HCT116 (cell line): ENCODE data around the gene BAIAP2L1. TPM values are rescaled to one million over a fixed set of nuclear protein-coding genes. Genes with fewer than 3 reads are reported as not detected.

Experiments used
- ATAC-seq: fragments of 200-7000 bp; cut with Tn5 transposase; 2 replicates; pipeline ENCODE4 v1.9.1; 2020; ENCODE audit warnings: mild to moderate bottlenecking, moderate library complexity
- BruUV-seq: library from RNA; stranded (reverse); fragments of 400-500 nt; replicated peaks from 2 replicates; lab custom pipeline; 2021; lab: Mats Ljungman, UMichigan
- CTCF ChIA-PET: fragments of 300-600 bp; sonication (Branson Sonifier 250); formaldehyde crosslinking; loops from one replicate; lab custom pipeline; 2021; ENCODE audit warnings: antibody characterized with exemption; lab: Charles Lee
- POLR2A ChIA-PET: fragments of 300-600, 350-600 bp; sonication (Branson Sonifier 250); formaldehyde crosslinking; loops from one replicate; lab custom pipeline; 2021; ENCODE audit warnings: antibody characterized with exemption; lab: Charles Lee
- RAD21 ChIA-PET, 2 experiments: fragments of 300-600 bp; sonication (Branson Sonifier 250); formaldehyde crosslinking; loops; one replicate each; lab custom pipeline; 2023; ENCODE audit warnings: low total read pairs in 2 of 2; ENCODE audit not compliant: uncharacterized antibody in 2 of 2, unreplicated experiment in 2 of 2, low non-redundant PET in 1 of 2; lab: Charles Lee
- DNase-seq: peaks from one replicate; pipeline ENCODE4 v3.0.0-alpha.2; 2010; ENCODE audit warnings: low read depth, low spot score
- H2AFZ ChIP-seq: fragments of 200-600 bp; shearing (Covaris generic), sonication (generic); 2 replicates; pipeline ENCODE4 v1.6.1; 2017; ENCODE audit warnings: low read depth, mixed run types, mixed read lengths, antibody characterized with exemption, low read length; ENCODE audit not compliant: poor library complexity, severe bottlenecking
- H3K27ac ChIP-seq: 2 replicates; pipeline ENCODE4 v1.5.1; 2012; ENCODE audit warnings: low read depth, low read length
- H3K27me3 ChIP-seq: fragments of 200-600 bp; sonication (generic); 2 replicates; pipeline ENCODE4 v1.6.1; 2016; ENCODE audit warnings: mixed run types, low read length, mixed read lengths; ENCODE audit not compliant: insufficient read depth
- H3K36me3 ChIP-seq, 2 experiments: fragments of 200-500 bp in 1 of 2; fragments of 200-600 bp in 1 of 2; sonication (Bioruptor generic) in 1 of 2; sonication (generic) in 1 of 2; 2 replicates each; pipeline versions ENCODE4 v1.5.1 to v1.6.1; 2014 to 2016; ENCODE audit warnings: low read length in 2 of 2, inconsistent platforms in 1 of 2, mixed read lengths in 1 of 2, mixed run types in 1 of 2; ENCODE audit not compliant: insufficient read depth in 2 of 2, control insufficient read depth in 1 of 2
- H3K4me1 ChIP-seq, 2 experiments: fragments of 200-600 bp in 1 of 2; sonication (generic) in 1 of 2; 2 replicates each; pipeline versions ENCODE4 v1.5.1 to v1.6.1; 2012 to 2017; ENCODE audit warnings: low read length in 2 of 2, inconsistent platforms in 1 of 2, mild to moderate bottlenecking in 1 of 2, mixed read lengths in 1 of 2, mixed run types in 1 of 2, moderate library complexity in 1 of 2; ENCODE audit not compliant: insufficient read depth in 2 of 2, control insufficient read depth in 1 of 2
- H3K4me2 ChIP-seq: fragments of 200-600 bp; sonication (generic); 2 replicates; pipeline ENCODE4 v1.6.1; 2017; ENCODE audit warnings: mixed run types, low read length, mixed read lengths
- H3K4me3 ChIP-seq, 2 experiments: fragments of 200-600 bp in 1 of 2; sonication (generic) in 1 of 2; replicated peaks in 1 of 2; 2 replicates each; pipeline ENCODE4 v1.5.1; 2011 to 2016; ENCODE audit warnings: low read length in 2 of 2, control low read depth in 1 of 2, low read depth in 1 of 2, mild to moderate bottlenecking in 1 of 2, mixed read lengths in 1 of 2, mixed run types in 1 of 2
- H3K79me2 ChIP-seq: fragments of 200-600 bp; sonication (generic); 2 replicates; pipeline ENCODE4 v1.6.1; 2017; ENCODE audit warnings: mild to moderate bottlenecking, mixed run types, low read length, moderate library complexity, mixed read lengths; ENCODE audit not compliant: insufficient read depth
- H3K9ac ChIP-seq: fragments of 200-600 bp; sonication (generic); 2 replicates; pipeline ENCODE4 v1.6.1; 2016; ENCODE audit warnings: low read length, mixed read lengths
- H3K9me2 ChIP-seq: fragments of 200-600 bp; sonication (generic), shearing (Covaris generic); 2 replicates; pipeline ENCODE4 v1.6.1; 2017; ENCODE audit warnings: mixed run types, mild to moderate bottlenecking, moderate library complexity; ENCODE audit not compliant: insufficient read depth
- H3K9me3 ChIP-seq, 2 experiments: fragments of 200-500 bp in 1 of 2; fragments of 200-600 bp in 1 of 2; sonication (Bioruptor generic) in 1 of 2; sonication (generic) in 1 of 2; 2 replicates each; pipeline ENCODE4 v1.6.1; 2014 to 2017; ENCODE audit warnings: low read length in 2 of 2, mixed read lengths in 2 of 2, inconsistent platforms in 1 of 2, low read depth in 1 of 2, mild to moderate bottlenecking in 1 of 2, mixed run types in 1 of 2, moderate library complexity in 1 of 2; ENCODE audit not compliant: control insufficient read depth in 1 of 2, insufficient read depth in 1 of 2
- H4K20me1 ChIP-seq: fragments of 200-600 bp; sonication (generic), shearing (Covaris generic); 2 replicates; pipeline ENCODE4 v1.6.1; 2017; ENCODE audit warnings: mixed run types, mild to moderate bottlenecking, moderate library complexity; ENCODE audit not compliant: insufficient read depth
- CBX3 ChIP-seq: IDR thresholded peaks from 2 replicates; pipeline ENCODE4 v1.6.1; 2012; ENCODE audit warnings: low read depth
- EGR1 ChIP-seq: IDR thresholded peaks from 2 replicates; pipeline ENCODE4 v1.6.1; 2012; ENCODE audit warnings: low read depth
- ELF1 ChIP-seq: IDR thresholded peaks from 2 replicates; pipeline ENCODE4 v1.6.1; 2012; ENCODE audit warnings: low read depth, borderline replicate concordance
- EZH2 ChIP-seq: fragments of 200-600 bp; sonication (generic); IDR thresholded peaks from 2 replicates; pipeline ENCODE4 v1.6.1; 2017; ENCODE audit warnings: antibody characterized with exemption, mixed run types
- EZH2phosphoT487 ChIP-seq: fragments of 200-600 bp; IDR thresholded peaks from 2 replicates; pipeline ENCODE4 v1.6.1; 2018; ENCODE audit warnings: antibody characterized with exemption, borderline replicate concordance
- FOSL1 ChIP-seq: IDR thresholded peaks from 2 replicates; pipeline ENCODE4 v1.6.1; 2012; ENCODE audit warnings: low read depth
- JUND ChIP-seq: IDR thresholded peaks from 2 replicates; pipeline ENCODE4 v1.6.1; 2012
- POLR2A ChIP-seq: IDR thresholded peaks from 2 replicates; pipeline ENCODE4 v1.7.0; 2011; ENCODE audit warnings: borderline replicate concordance; ENCODE audit not compliant: insufficient read depth, insufficient read length; ENCODE audit errors: extremely low read depth
- POLR2AphosphoS5 ChIP-seq: IDR thresholded peaks from 2 replicates; pipeline ENCODE4 v1.6.1; 2011; ENCODE audit warnings: mild to moderate bottlenecking, low read depth, low read length, moderate library complexity
- RAD21 ChIP-seq: IDR thresholded peaks from 2 replicates; pipeline ENCODE4 v1.6.1; 2012; ENCODE audit warnings: low read depth, mild to moderate bottlenecking
- SP1 ChIP-seq: IDR thresholded peaks from 2 replicates; pipeline ENCODE4 v1.6.1; 2012; ENCODE audit warnings: low read depth
- SRF ChIP-seq: IDR thresholded peaks from 2 replicates; pipeline ENCODE4 v1.6.1; 2012; ENCODE audit warnings: low read depth
- TCF7L2 ChIP-seq: IDR thresholded peaks from 2 replicates; pipeline ENCODE4 v1.7.0; 2011; ENCODE audit warnings: borderline replicate concordance, inconsistent platforms; ENCODE audit not compliant: insufficient read depth, insufficient read length; ENCODE audit errors: extremely low read depth
- YY1 ChIP-seq: IDR thresholded peaks from 2 replicates; pipeline ENCODE4 v1.6.1; 2011; ENCODE audit warnings: low read length, low read depth, moderate library complexity, mild to moderate bottlenecking; ENCODE audit not compliant: insufficient replicate concordance; ENCODE audit errors: extremely low read depth
- ZFX ChIP-seq: fragments of 450-650 bp; IDR thresholded peaks from 2 replicates; pipeline ENCODE4 v1.6.1; 2017
- ZNF274 ChIP-seq: fragments of 200-500 bp; sonication (Bioruptor generic); IDR thresholded peaks from 2 replicates; pipeline ENCODE4 v1.6.1; 2014; ENCODE audit warnings: mild to moderate bottlenecking, low read depth, low read length, inconsistent platforms
- intact Hi-C: fragments of 100-400 bp; cut with micrococcal nuclease; formaldehyde crosslinking; loops from 2 replicates; pipeline ENCODE4 v1.10.0; 2022
- total RNA-seq: library from RNA; stranded (reverse); gene quantifications from one replicate; pipeline ENCODE4 v1.2.1, GENCODE V29; 2021; ENCODE audit not compliant: unreplicated experiment
- TF ChIP-seq, protein P1 (sequence below): IDR thresholded peaks from 2 replicates; pipeline ENCODE4 v1.6.1; 2012; ENCODE audit warnings: low read depth
- TF ChIP-seq, protein P2 (sequence below): IDR thresholded peaks from 2 replicates; pipeline ENCODE4 v1.6.1; 2012
- TF ChIP-seq, protein P3 (sequence below), 3 experiments: fragments of 200-600 bp in 1 of 3; sonication (generic) in 1 of 3; IDR thresholded peaks in 2 of 3; conservative IDR thresholded peaks in 1 of 3; 2 replicates each; pipeline ENCODE4 v1.5.1; 2012 to 2017; ENCODE audit warnings: low read depth in 2 of 3, low read length in 2 of 3, antibody characterized with exemption in 1 of 3, borderline replicate concordance in 1 of 3, control low read depth in 1 of 3, mild to moderate bottlenecking in 1 of 3, mixed read lengths in 1 of 3, mixed run types in 1 of 3, moderate library complexity in 1 of 3; ENCODE audit not compliant: insufficient read depth in 1 of 3
- TF ChIP-seq, protein P4 (sequence below): IDR thresholded peaks from 2 replicates; pipeline ENCODE4 v1.6.1; 2011; ENCODE audit warnings: mild to moderate bottlenecking, low read length, moderate library complexity; ENCODE audit not compliant: insufficient replicate concordance; ENCODE audit errors: extremely low read depth

The BAIAP2L1 gene
- total RNA-seq, 1 experiment from 2014 or later = 61.2 TPM

DNA sequence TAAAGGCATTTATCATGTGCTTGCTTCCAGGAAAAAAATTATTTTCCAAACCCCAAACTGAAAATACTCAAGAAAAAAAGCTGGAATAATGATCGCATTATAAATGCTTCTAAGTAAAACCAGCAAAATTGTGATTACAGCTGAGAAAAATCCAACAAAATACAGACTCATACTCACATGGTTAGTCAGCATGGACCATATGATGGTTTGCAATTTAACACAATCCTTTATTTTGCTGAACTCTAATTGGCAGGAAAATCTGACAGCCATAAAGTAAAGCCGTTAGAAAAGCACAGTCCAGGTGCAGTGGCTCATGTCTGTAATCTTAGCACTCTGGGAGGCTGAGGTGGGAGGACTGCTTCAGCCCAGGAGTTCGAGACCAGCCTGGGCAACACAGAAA is 59.8 kb downstream of the BAIAP2L1 start:
- no peak overlapping the region for H3K27ac ChIP-seq
- RAD21 ChIA-PET = no interaction called here
- no peak overlapping the region for H3K9ac ChIP-seq
- no peak for TF ChIP-seq EGR1
- TF ChIP-seq FOSL1 = no peak
- no peak for TF ChIP-seq POLR2A
- no peak for TF ChIP-seq ZFX
- TF ChIP-seq TCF7L2 = no peak
- TF ChIP-seq POLR2AphosphoS5 = no peak
- no peak for TF ChIP-seq SRF
- TF ChIP-seq, protein P1, sequence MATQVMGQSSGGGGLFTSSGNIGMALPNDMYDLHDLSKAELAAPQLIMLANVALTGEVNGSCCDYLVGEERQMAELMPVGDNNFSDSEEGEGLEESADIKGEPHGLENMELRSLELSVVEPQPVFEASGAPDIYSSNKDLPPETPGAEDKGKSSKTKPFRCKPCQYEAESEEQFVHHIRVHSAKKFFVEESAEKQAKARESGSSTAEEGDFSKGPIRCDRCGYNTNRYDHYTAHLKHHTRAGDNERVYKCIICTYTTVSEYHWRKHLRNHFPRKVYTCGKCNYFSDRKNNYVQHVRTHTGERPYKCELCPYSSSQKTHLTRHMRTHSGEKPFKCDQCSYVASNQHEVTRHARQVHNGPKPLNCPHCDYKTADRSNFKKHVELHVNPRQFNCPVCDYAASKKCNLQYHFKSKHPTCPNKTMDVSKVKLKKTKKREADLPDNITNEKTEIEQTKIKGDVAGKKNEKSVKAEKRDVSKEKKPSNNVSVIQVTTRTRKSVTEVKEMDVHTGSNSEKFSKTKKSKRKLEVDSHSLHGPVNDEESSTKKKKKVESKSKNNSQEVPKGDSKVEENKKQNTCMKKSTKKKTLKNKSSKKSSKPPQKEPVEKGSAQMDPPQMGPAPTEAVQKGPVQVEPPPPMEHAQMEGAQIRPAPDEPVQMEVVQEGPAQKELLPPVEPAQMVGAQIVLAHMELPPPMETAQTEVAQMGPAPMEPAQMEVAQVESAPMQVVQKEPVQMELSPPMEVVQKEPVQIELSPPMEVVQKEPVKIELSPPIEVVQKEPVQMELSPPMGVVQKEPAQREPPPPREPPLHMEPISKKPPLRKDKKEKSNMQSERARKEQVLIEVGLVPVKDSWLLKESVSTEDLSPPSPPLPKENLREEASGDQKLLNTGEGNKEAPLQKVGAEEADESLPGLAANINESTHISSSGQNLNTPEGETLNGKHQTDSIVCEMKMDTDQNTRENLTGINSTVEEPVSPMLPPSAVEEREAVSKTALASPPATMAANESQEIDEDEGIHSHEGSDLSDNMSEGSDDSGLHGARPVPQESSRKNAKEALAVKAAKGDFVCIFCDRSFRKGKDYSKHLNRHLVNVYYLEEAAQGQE = no peak
- TF ChIP-seq, protein P2, sequence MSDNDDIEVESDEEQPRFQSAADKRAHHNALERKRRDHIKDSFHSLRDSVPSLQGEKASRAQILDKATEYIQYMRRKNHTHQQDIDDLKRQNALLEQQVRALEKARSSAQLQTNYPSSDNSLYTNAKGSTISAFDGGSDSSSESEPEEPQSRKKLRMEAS = no peak
- no peak for TF ChIP-seq ZNF274
- no peak for TF ChIP-seq EZH2phosphoT487
- TF ChIP-seq, protein P3, sequence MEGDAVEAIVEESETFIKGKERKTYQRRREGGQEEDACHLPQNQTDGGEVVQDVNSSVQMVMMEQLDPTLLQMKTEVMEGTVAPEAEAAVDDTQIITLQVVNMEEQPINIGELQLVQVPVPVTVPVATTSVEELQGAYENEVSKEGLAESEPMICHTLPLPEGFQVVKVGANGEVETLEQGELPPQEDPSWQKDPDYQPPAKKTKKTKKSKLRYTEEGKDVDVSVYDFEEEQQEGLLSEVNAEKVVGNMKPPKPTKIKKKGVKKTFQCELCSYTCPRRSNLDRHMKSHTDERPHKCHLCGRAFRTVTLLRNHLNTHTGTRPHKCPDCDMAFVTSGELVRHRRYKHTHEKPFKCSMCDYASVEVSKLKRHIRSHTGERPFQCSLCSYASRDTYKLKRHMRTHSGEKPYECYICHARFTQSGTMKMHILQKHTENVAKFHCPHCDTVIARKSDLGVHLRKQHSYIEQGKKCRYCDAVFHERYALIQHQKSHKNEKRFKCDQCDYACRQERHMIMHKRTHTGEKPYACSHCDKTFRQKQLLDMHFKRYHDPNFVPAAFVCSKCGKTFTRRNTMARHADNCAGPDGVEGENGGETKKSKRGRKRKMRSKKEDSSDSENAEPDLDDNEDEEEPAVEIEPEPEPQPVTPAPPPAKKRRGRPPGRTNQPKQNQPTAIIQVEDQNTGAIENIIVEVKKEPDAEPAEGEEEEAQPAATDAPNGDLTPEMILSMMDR (IDR thresholded peaks at IDR 0.05 in 2 of 3, conservative IDR thresholded peaks at IDR 0.05 in 1 of 3; ENCODE audit: borderline replicate concordance in 1 of 3, insufficient read depth in 1 of 3, low read depth in 2 of 3, low read length in 2 of 3) = no peak
- TF ChIP-seq EZH2 = no peak
- TF ChIP-seq ELF1 = no peak
- TF ChIP-seq SP1 = no peak
- no peak for TF ChIP-seq RAD21
- no peak for TF ChIP-seq JUND
- TF ChIP-seq, protein P4, sequence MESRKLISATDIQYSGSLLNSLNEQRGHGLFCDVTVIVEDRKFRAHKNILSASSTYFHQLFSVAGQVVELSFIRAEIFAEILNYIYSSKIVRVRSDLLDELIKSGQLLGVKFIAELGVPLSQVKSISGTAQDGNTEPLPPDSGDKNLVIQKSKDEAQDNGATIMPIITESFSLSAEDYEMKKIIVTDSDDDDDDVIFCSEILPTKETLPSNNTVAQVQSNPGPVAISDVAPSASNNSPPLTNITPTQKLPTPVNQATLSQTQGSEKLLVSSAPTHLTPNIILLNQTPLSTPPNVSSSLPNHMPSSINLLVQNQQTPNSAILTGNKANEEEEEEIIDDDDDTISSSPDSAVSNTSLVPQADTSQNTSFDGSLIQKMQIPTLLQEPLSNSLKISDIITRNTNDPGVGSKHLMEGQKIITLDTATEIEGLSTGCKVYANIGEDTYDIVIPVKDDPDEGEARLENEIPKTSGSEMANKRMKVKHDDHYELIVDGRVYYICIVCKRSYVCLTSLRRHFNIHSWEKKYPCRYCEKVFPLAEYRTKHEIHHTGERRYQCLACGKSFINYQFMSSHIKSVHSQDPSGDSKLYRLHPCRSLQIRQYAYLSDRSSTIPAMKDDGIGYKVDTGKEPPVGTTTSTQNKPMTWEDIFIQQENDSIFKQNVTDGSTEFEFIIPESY = no peak
- no peak for TF ChIP-seq CBX3
- no peak for TF ChIP-seq YY1
- POLR2A ChIA-PET = no interaction called here
- H3K9me3 ChIP-seq = no peaks in the 10 kb centered on the region
- H3K4me1 ChIP-seq = peaks cover 7 to 24% of the 10 kb centered on the region in 2 experiments; a peak in 3 of 4 replicates
- no peak overlapping the region for H3K4me3 ChIP-seq
- no peaks in the 10 kb centered on the region for H3K27me3 ChIP-seq
- no peak overlapping the region for H3K4me2 ChIP-seq
- ATAC-seq (no peak), DNase-seq (no peak)
- intact Hi-C loops = no loop called here
- H3K79me2 ChIP-seq = peaks cover 59% of the 10 kb centered on the region
- BruUV-seq = no TSS peak
- H3K9me2 ChIP-seq = no peaks in the 10 kb centered on the region
- CTCF ChIA-PET = no interaction called here
- 0 out of 2 replicates have a peak, but pooled peaks cover 3% of the 10 kb centered on the region for H4K20me1 ChIP-seq
- no peak overlapping the region for H2AFZ ChIP-seq
- H3K36me3 ChIP-seq = 0 out of 4 replicates have a peak, but pooled peaks cover 0 to 4% of the 10 kb centered on the region in 2 experiments
